Stimulated activated CD4-positive, alpha-beta T cell treated with anti-CD3 and anti-CD28 coated beads, Interleukin-4, amount 100 ng/mL, for 1 hour (primary cell): ENCODE data around the gene COL11A1.
"Not testable (repeated sequence)": the region's sequence is repeated elsewhere in the genome, so short reads cannot be mapped to it uniquely, and the experiment has no call there.

Source experiments
- DNase-seq: peaks from one replicate; pipeline ENCODE4 v3.0.0-alpha.2; 2020

COL11A1 gene

GRCh38 chr1:103108376-103109150 is at the start of gene COL11A1:
Gene COL11A1 (minus strand): TSS chr1:103108522. CDS start chr1:103108178, 344 bp downstream.
- DNase-seq: no peak

GRCh38 chr1:103156966-103157365 is 48.6 kb upstream of the COL11A1 start:
- DNase-seq: no peak

DNA sequence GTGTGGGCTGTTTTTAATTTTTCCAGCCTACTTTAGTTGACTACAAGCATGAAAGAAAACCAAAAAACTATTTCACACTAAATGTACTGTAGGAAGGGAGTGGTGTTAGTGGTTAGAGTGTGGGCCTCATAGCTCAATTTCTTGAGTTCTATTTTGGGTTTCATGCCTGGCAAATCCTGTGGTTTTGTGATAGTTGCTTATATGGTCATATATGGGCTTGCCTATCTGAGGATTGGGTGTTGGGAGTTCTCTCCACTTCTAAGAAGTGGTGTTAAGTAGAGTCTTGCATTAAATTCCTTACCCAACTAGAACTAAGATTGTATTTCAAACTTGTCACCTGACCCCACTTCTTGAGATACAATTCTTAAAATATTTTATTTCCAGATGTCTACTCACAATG is 37.8 kb upstream of the COL11A1 start:
- DNase-seq: no peak

- no peak for DNase-seq
Observed at GRCh38 chr1:103145449-103145848, 37.1 kb upstream of the COL11A1 start.

DNA sequence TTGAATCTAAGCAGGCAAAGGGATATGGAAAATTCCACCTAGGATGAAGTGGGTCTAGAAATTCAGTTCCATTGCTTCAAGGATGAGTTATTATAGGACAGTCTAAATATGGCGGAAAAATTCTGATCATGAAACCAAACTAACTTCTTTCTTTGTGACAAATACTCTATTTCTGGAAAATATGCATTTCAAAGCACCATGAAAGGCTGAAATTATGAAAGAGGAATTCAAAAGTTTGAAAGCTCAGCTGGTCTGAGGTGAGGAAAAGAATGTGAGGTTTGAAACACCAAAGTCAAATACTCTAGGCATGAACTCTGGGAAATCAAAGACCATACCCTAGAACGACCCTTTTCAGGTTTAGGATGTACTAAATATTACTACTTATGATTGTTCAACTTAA is 36.4 kb upstream of the COL11A1 start:
- no peak for DNase-seq

- DNase-seq: no peak
Observed at GRCh38 chr1:103142461-103142860, 34.1 kb upstream of the COL11A1 start.

DNA sequence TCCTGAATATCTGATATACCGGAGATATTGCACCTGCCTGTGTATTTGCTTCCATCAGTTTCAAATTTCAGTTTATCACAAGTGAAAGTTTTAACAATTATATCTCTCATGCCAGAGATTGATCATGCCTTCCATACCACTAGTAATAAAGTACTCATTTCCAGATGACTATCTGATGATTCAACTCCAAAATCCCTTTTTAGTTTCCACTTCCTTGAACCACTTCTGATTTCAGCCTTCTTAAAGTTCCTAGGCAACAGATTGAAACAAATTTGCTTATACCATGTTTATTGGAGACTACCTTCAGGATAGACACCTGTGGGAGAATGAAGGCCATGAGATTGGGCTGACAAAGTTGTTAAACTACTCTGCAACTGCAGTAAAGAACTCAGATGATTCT is 21.5 kb upstream of the COL11A1 start:
- no peak for DNase-seq

- DNase-seq: no peak
Observed at GRCh38 chr1:103129255-103129654, 20.9 kb upstream of the COL11A1 start.

DNA sequence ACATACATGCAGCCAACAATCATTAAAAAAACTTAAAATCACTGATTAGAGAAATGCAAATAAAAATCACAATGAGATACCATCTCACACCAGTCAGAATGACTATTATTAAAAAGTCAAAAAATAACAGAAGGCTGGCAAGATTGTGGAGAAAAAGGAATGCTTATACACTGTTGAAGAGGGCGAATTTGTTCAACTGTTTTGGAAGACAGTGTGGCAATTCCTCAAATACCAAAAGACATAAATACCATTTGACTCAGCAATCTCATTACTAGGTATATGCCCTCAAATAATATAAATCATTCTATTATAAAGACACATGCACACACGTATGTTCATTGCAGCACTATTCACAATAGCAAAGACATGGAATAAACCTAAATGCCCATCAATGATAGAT is 19.9 kb upstream of the COL11A1 start:
- DNase-seq: not testable (repeated sequence)

GRCh38 chr1:103125219-103125618 is 16.9 kb upstream of the COL11A1 start:
- DNase-seq: no peak

GRCh38 chr1:103122983-103123720 is 14.8 kb upstream of the COL11A1 start:
- DNase-seq: no peak

DNA sequence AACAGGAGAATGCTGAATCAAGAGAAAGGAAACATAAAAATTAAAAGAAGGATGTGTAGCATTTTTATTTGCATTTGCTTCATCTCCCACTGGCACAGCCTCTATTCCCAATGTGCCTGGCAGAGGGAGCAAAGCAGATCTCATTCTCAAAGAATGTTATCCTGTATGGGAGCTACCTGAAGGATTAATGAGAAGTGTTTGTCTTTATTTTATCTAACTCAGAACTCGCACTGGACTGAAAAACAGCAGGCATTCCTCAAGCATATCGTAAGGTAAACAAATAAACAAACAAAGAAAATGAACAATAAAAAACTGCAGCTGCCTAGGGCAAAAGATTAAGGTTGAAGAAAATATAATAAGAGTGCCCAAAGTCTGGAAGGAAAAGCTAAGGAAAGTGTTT is 12.7 kb upstream of the COL11A1 start:
- DNase-seq: no peak

- no peak for DNase-seq
Observed at GRCh38 chr1:103112546-103112945, 4.2 kb upstream of the COL11A1 start.

- DNase-seq: no peak
Observed at GRCh38 chr1:103111926-103112325, 3.6 kb upstream of the COL11A1 start.

- no peak for DNase-seq
Observed at GRCh38 chr1:103110701-103111100, 2.4 kb upstream of the COL11A1 start.

GRCh38 chr1:103109311-103109920 is 1.1 kb upstream of the COL11A1 start:
- no peak for DNase-seq

DNA sequence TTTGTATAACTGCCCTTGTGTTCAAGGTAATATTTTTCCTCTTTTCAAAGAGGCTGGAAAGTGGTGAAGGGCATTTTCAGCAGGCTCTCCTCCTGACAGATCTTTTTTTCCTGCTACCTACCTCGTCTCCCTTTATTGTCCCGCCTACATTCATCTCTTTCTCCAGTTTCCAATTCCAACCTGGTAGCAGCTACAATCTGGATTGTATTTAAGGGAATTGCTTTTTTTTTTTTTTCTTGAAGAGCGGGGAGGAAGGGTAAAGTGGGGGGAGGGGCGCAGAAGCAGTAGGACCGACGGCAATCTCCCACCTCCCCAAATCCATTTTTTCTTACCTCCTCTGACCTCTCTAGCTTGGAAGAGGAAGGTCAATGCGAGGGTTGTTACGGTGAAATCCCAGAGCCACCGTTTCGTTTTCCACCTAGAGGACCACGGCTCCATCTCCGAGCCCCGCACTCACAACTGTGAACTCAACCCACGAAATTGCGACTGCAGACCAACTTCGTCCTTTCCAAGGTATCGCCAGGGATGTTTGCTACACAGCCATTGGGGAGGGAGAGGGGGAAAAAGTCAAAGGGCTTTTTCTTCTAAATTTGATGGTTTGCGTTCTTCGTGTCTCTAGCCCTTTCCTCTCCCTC is 464 bp downstream of the COL11A1 start:
- no peak for DNase-seq

- DNase-seq: no peak
Observed at GRCh38 chr1:103106426-103107341, 1.6 kb downstream of the COL11A1 start.

GRCh38 chr1:103101399-103101798 is 6.9 kb downstream of the COL11A1 start:
- no peak for DNase-seq

GRCh38 chr1:103089221-103089620 is 19.1 kb downstream of the COL11A1 start:
- no peak for DNase-seq

- no peak for DNase-seq
Observed at GRCh38 chr1:103087256-103087655, 21.1 kb downstream of the COL11A1 start.

DNA sequence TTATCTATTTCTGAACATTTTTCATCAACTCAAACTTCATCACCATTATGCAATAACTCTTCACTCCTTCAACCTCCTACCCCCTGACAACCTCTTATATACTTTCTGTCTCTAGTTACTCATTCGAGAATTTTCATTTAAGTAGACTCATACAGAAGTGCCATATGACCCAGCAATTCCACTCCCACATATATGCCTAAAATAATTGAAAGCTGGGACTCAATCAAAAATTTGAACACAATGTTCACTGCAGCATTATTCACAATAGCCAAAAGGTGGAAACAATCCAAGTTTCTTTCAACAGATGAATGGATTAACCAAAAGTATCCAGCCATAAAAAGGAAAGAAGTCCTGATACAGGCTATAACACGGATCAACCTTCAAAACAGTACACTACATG is 24.1 kb downstream of the COL11A1 start:
- no peak for DNase-seq
